Gastroesophageal sphincter (tissue), 4 donors: ENCODE results near the gene NRXN3. TPM values are rescaled to one million over a fixed set of nuclear protein-coding genes. Genes with fewer than 3 reads are reported as not detected.

Experiments used
- ATAC-seq: fragments of 150-250 bp; one replicate; pipeline ENCODE4 v1.9.1; 2016; ENCODE audit warnings: mild to moderate bottlenecking, moderate library complexity
- H3K27ac ChIP-seq, 4 donors: fragments of 200-600 bp; sonication (generic) in 3 of 4; 1 replicate in 3 of 4; 2 replicates in 1 of 4; pipeline ENCODE4 v1.5.1; 2016 to 2019
- H3K27me3 ChIP-seq: fragments of 200-600 bp; sonication (generic); one replicate; pipeline ENCODE4 v1.5.1; 2019
- H3K36me3 ChIP-seq, 2 donors: fragments of 200-600 bp; sonication (generic); one replicate each; pipeline ENCODE4 v1.5.1; 2019; ENCODE audit warnings: control low read depth in 1 of 2
- H3K4me1 ChIP-seq, 3 donors: fragments of 200-600 bp; sonication (generic); 1 replicate in 2 of 3; 2 replicates in 1 of 3; pipeline ENCODE4 v1.5.1; 2016 to 2019; ENCODE audit warnings: control low read depth in 2 of 3
- H3K4me3 ChIP-seq, 2 donors: fragments of 200-600 bp; sonication (generic); one replicate each; pipeline ENCODE4 v1.5.1; 2019; ENCODE audit warnings: mild to moderate bottlenecking in 1 of 2, moderate library complexity in 1 of 2
- H3K9me3 ChIP-seq, 3 donors: fragments of 200-600 bp; sonication (generic); one replicate each; pipeline ENCODE4 v1.5.1; 2017 to 2019; ENCODE audit warnings: control low read depth in 2 of 3
- CTCF ChIP-seq, 4 experiments: fragments of 200-600 bp in 2 of 4; fragments of 450-650 bp in 2 of 4; sonication (generic) in 1 of 4; IDR thresholded peaks; one replicate each; pipeline ENCODE4 v1.5.1; 2017 to 2019; ENCODE audit warnings: antibody characterized with exemption in 4 of 4, mild to moderate bottlenecking in 2 of 4, moderate library complexity in 2 of 4
- EP300 ChIP-seq: sonication (generic); formaldehyde crosslinking; IDR thresholded peaks from one replicate; pipeline ENCODE4 v1.6.1; 2017; ENCODE audit warnings: antibody characterized with exemption, mild to moderate bottlenecking
- POLR2A ChIP-seq, 2 donors: fragments of 450-650 bp; IDR thresholded peaks; one replicate each; pipeline ENCODE4 v1.6.1; 2017; ENCODE audit warnings: antibody characterized with exemption in 2 of 2, mild to moderate bottlenecking in 2 of 2, moderate library complexity in 1 of 2
- POLR2AphosphoS5 ChIP-seq: sonication (generic); formaldehyde crosslinking; IDR thresholded peaks from one replicate; pipeline ENCODE4 v1.6.1; 2017; ENCODE audit warnings: antibody characterized with exemption
- WGBS, 2 donors: methylation state at CpG; one replicate each; pipeline ENCODE4 v1.1.5; 2018; ENCODE audit warnings: low coverage in 1 of 2; 5-methylcytosine and 5-hydroxymethylcytosine counted together
- total RNA-seq, 4 donors: library from RNA; depleted of rRNA; stranded (reverse); fragments of >200 nt; gene quantifications; one replicate each; pipeline ENCODE4 v1.1.0, GENCODE V29; 2016

The NRXN3 gene
- total RNA-seq, 4 donors from 2014 or later: 74.2 to 192 (median 98.2) TPM

- H3K4me1 ChIP-seq: peaks cover 0 to 59% (median 10%) of the 10 kb centered on the region in 3 donors
- 60 to 62% methylated on average over 2 to 4 of the region's 4 CpGs for WGBS, 2 donors
- no peaks in the 10 kb centered on the region for H3K27me3 ChIP-seq
- H3K36me3 ChIP-seq: no peaks in the 10 kb centered on the region
- no peak for TF ChIP-seq CTCF (IDR thresholded peaks at IDR 0.05)
- no peak for TF ChIP-seq POLR2A (IDR thresholded peaks at IDR 0.05)
- no peak for TF ChIP-seq EP300
- no peak for TF ChIP-seq POLR2AphosphoS5
- H3K9me3 ChIP-seq: no peaks in the 10 kb centered on the region
- no peak for ATAC-seq
- no peak overlapping the region for H3K27ac ChIP-seq
- no peak overlapping the region for H3K4me3 ChIP-seq
These were observed 1411.9 kb downstream of the NRXN3 start for GRCh38 chr14:79581912-79582576.

- H3K36me3 ChIP-seq: no peaks in the 10 kb centered on the region
- no peak overlapping the region for H3K27ac ChIP-seq
- no peaks in the 10 kb centered on the region for H3K9me3 ChIP-seq
- ATAC-seq: no peak
- 57 to 62% methylated on average over 4 of the region's 4 CpGs for WGBS, 2 donors
- no peak overlapping the region for H3K4me3 ChIP-seq
- TF ChIP-seq EP300: no peak
- TF ChIP-seq POLR2A (IDR thresholded peaks at IDR 0.05): no peak
- no peak for TF ChIP-seq POLR2AphosphoS5
- TF ChIP-seq CTCF (IDR thresholded peaks at IDR 0.05): no peak
- H3K4me1 ChIP-seq: peaks cover 2 to 67% (median 16%) of the 10 kb centered on the region in 3 donors
- no peaks in the 10 kb centered on the region for H3K27me3 ChIP-seq
These were observed 1413.7 kb downstream of the NRXN3 start for GRCh38 chr14:79583738-79584408.

GRCh38 chr14:79584679-79585078 lies 1414.5 kb downstream of the NRXN3 start:
- H3K27ac ChIP-seq: no peak overlapping the region
- 52 to 75% methylated on average over 2 of the region's 2 CpGs for WGBS, 2 donors
- no peaks in the 10 kb centered on the region for H3K36me3 ChIP-seq
- H3K9me3 ChIP-seq: no peaks in the 10 kb centered on the region
- TF ChIP-seq EP300 (no peak), POLR2AphosphoS5 (peak; percentile 9), CTCF (IDR thresholded peaks at IDR 0.05) (peak in 1 of 4 experiments; percentile 10), POLR2A (IDR thresholded peaks at IDR 0.05) (no peak)
- no peak for ATAC-seq
- no peak overlapping the region for H3K4me3 ChIP-seq
- H3K27me3 ChIP-seq: no peaks in the 10 kb centered on the region
- H3K4me1 ChIP-seq: peaks cover 2 to 67% (median 16%) of the 10 kb centered on the region in 3 donors

- Histone ChIP-seq H3K9me3 (no peaks in the 10 kb centered on the region), H3K4me3 (no peak overlapping the region), H3K27ac (no peak overlapping the region), H3K27me3 (no peaks in the 10 kb centered on the region), H3K4me1 (peaks cover 2 to 55% (median 16%) of the 10 kb centered on the region in 3 donors), H3K36me3 (no peaks in the 10 kb centered on the region)
- WGBS, 2 donors: 85 to 91% methylated on average over 4 of the region's 4 CpGs
- TF ChIP-seq CTCF (IDR thresholded peaks at IDR 0.05): no peak
- TF ChIP-seq POLR2A (IDR thresholded peaks at IDR 0.05): no peak
- TF ChIP-seq EP300: no peak
- TF ChIP-seq POLR2AphosphoS5: no peak
- ATAC-seq: no peak
These were observed 1415.7 kb downstream of the NRXN3 start for GRCh38 chr14:79585845-79586244.

GRCh38 chr14:79586416-79586815 lies 1416.2 kb downstream of the NRXN3 start:
- H3K4me3 ChIP-seq: no peak overlapping the region
- peaks cover 2 to 50% (median 16%) of the 10 kb centered on the region in 3 donors for H3K4me1 ChIP-seq
- 96 to 100% methylated on average over 3 to 5 of the region's 5 CpGs for WGBS, 2 donors
- no peaks in the 10 kb centered on the region for H3K9me3 ChIP-seq
- no peaks in the 10 kb centered on the region for H3K27me3 ChIP-seq
- no peak for TF ChIP-seq POLR2AphosphoS5
- no peak for TF ChIP-seq POLR2A (IDR thresholded peaks at IDR 0.05)
- no peak for TF ChIP-seq EP300
- TF ChIP-seq CTCF (IDR thresholded peaks at IDR 0.05): no peak
- no peaks in the 10 kb centered on the region for H3K36me3 ChIP-seq
- ATAC-seq: no peak
- H3K27ac ChIP-seq: peak overlapping the region in 1 of 4 donors; percentile 42
